ENCODE measurements around the gene PEX6.
"Not testable (repeated sequence)": the region's sequence is repeated elsewhere in the genome, so short reads cannot be mapped to it uniquely, and the experiment has no call there.

The PEX6 gene

DNA sequence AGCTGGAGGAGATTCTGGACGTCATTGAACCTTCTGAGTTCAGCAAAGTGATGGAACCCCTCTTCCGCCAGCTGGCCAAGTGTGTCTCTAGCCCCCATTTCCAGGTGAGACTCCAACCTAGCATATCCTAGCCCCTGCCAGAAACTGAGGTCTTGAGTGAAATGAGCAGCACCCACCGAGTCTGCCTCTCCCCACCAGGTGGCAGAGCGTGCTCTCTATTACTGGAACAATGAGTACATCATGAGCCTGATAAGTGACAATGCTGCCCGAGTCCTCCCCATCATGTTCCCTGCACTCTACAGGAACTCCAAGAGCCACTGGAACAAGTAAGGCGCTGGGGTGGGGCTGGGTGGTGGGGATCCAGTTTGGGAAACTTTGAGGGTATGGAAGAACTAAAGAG is 30.1 kb upstream of the PEX6 start:
- DNase-seq (ENCODE audit: low spot score in 2 of 2) (no peak), ATAC-seq (no peak)
- H3K9me3 Mint-ChIP-seq, result no peaks in the 10 kb centered on the region
- peak overlapping the region; percentile 58 for H3K27ac Mint-ChIP-seq
- H3K36me3 Mint-ChIP-seq, result peaks cover 97% of the 10 kb centered on the region
- H3K4me1 Mint-ChIP-seq, result peaks cover 27% of the 10 kb centered on the region
- no peak overlapping the region for H3K4me3 Mint-ChIP-seq

DNA sequence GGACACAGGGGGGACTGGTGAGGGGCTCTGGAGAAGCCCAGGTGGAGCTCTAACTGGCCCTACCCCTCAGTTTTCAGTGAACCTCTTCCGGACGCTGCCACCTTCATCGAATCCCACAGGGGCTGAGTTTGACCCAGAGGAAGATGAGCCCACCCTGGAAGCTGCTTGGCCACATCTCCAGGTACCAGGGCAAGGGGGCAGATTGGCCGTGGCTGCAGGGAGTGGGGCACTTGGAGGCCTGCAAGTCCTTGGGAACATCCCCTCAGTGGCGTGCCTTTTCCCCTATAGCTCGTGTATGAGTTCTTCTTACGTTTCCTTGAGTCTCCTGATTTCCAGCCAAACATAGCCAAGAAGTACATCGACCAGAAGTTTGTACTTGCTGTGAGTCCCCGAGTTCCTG is 28.1 kb upstream of the PEX6 start:
- Mint-ChIP-seq H3K27ac (peak overlapping the region; percentile 58), H3K36me3 (peaks cover 87% of the 10 kb centered on the region)

DNA sequence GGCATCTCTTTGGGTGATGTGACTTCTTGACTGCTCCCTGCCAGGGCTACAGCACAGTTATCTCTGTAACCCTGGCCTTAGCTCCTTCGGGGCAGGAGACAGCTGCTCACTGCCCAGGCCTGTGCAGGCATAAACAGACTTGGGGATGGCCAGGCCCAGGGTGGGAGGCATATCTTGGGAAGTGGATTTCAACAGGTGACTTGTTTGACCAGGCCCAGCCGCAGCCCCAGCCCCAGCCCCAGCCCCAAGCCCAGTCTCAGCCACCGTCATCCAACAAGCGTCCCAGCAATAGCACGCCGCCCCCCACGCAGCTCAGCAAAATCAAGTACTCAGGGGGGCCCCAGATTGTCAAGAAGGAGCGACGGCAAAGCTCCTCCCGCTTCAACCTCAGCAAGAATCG is 27.3 kb upstream of the PEX6 start:
- Mint-ChIP-seq H3K4me3 (no peak overlapping the region), H3K27ac (no peak overlapping the region), H3K4me1 (peaks cover under 1% of the 10 kb centered on the region), H3K36me3 (peaks cover 79% of the 10 kb centered on the region), H3K9me3 (no peaks in the 10 kb centered on the region)
- no peak for ATAC-seq
- DNase-seq (ENCODE audit: low spot score in 2 of 2), result no peak

More for the DNA sequence above, 28.1 kb upstream of the PEX6 start:
- H3K4me1 Mint-ChIP-seq, result peaks cover 10% of the 10 kb centered on the region
- no peak for ATAC-seq
- no peaks in the 10 kb centered on the region for H3K9me3 Mint-ChIP-seq
- DNase-seq (ENCODE audit: low spot score in 2 of 2), result no peak
- H3K4me3 Mint-ChIP-seq, result no peak overlapping the region

DNA sequence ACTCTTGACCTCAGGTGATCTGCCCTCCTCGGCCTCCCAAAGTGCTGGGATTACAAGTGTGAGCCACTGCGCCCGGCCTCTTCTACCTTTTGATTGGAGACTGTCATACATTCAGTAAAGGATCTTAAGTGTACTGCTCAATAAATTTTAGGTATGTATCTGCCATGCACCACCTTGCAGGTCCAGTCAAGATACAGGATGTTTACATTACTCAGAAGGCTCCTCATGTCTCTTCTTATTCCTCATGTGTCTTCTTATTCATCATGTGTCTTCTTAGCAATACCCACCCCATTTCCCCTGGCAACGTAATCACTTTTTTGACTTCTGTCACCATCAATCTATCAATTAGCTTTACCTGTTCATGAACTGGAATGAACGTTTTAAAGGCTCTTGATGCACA is 26.9 kb upstream of the PEX6 start:
- Mint-ChIP-seq H3K4me3 (no peak overlapping the region), H3K4me1 (no peaks in the 10 kb centered on the region), H3K27ac (no peak overlapping the region), H3K36me3 (peaks cover 75% of the 10 kb centered on the region), H3K9me3 (no peaks in the 10 kb centered on the region)
- DNase-seq (ENCODE audit: low spot score in 2 of 2) (no peak), ATAC-seq (no peak)

DNA sequence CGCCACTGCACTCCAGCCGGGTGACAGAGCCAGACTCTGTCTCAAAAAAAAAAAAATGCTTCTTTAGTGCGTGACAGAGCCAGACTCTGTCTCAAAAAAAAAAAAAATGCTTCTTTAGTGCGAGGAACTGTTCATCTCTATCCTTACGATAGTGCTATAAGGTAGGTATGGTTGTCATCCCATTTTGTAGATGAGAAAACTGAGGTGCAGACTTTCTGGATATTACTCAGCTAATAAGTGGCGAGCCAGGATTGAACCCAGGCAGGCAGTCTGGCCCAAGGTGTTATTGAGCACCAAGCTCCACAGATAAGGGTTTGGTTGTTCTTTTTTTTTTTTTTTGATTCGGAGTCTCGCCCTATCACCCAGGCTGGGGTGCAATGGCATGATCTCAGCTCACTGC is 22.9 kb upstream of the PEX6 start:
- Mint-ChIP-seq H3K36me3 (peaks cover 38% of the 10 kb centered on the region), H3K4me3 (no peak overlapping the region), H3K9me3 (no peaks in the 10 kb centered on the region), H3K27ac (no peak overlapping the region), H3K4me1 (no peaks in the 10 kb centered on the region)
- DNase-seq (ENCODE audit: low spot score in 2 of 2) (no peak), ATAC-seq (no peak)

DNA sequence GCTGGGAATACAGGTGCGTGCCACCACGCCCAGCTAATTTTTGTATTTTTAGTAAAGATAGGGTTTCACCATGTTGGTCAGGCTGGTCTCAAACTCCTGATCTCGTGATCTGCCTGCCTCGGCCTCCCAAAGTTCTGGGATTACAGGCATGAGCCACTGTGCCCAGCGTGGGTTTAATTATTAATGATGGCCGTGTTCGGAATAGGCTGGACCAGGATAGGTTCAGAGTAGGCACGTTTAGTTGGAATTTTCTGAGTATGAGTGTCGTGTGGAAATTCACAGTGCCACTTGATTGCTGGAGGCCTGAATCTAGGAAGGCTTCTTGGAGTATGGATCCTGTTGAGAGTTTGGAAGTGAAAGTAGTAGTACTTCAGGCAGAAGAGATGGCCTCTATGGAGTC is 19.2 kb upstream of the PEX6 start:
- H3K27ac Mint-ChIP-seq; DNase-seq (ENCODE audit: low spot score in 2 of 2); H3K9me3 Mint-ChIP-seq; H3K4me1 Mint-ChIP-seq; H3K4me3 Mint-ChIP-seq; ATAC-seq: not testable (repeated sequence)
- peaks cover 11% of the 10 kb centered on the region for H3K36me3 Mint-ChIP-seq

DNA sequence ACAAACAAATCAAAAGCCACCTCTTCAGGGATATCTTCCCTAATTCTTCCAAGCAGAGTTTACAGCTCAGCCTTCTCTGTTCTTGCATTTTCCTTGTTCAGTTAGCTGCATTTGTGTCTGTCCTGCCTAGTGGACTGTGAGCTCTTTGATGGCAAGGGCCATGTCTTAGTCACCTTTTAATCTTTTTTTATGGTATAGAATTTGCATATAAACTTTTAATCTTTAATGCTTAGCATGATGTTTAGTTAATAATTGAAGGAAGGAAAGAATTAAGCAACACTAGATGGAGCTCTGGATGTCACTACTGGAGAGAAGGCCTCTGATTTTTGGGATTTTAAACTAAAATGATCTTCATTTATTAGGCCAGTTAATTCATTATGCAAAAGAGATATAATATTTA is 17.5 kb upstream of the PEX6 start:
- DNase-seq (ENCODE audit: low spot score in 2 of 2) (no peak), ATAC-seq (no peak)
- no peak overlapping the region for H3K4me3 Mint-ChIP-seq
- H3K36me3 Mint-ChIP-seq, result peaks cover 11% of the 10 kb centered on the region
- H3K9me3 Mint-ChIP-seq, result no peaks in the 10 kb centered on the region
- H3K27ac Mint-ChIP-seq, result no peak overlapping the region
- no peaks in the 10 kb centered on the region for H3K4me1 Mint-ChIP-seq

DNA sequence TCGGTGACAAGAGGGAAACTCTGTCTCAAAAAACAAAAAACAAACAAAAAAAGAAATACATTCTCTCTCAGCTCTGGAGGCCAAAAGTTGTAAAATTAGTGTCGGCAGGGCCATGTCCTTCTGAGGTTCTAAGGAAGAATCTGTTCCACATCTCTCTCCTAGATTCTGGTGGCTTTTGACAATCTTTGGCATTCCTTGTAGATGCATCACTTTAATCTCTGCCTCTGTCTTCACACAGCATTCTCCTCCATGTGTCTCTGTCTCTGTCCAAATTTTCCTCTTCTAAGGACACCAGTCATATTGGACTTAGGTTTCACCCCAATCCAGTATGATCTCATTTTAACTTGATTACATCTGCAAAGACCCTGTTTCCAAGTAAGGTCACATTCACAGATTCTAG is 14.5 kb upstream of the PEX6 start:
- peak overlapping the region; percentile 20 for H3K27ac Mint-ChIP-seq

DNA sequence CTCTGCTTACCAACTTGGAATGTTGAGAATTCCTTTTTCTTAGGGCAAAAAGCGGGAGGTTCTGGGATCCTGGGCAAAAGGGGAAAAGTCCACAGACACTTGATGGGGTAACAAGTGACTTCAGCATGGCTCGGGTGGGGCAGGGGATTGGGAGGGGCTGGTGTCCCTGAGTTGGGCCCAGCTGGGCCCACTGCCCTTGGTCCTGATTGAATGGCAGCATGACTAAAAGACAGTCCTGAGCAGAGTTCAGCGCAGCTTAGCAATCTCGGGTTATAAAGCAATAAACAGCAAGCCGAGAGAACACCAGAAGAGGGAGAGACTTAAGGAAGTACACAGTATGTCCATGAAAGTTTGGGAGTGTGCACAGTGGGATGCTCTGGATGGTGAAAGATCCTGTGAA is 10.9 kb upstream of the PEX6 start:
- no peak for ATAC-seq
- peak overlapping the region; percentile 60 for H3K27ac Mint-ChIP-seq
- H3K4me1 Mint-ChIP-seq, result peaks cover 40% of the 10 kb centered on the region

More for the DNA sequence above, 14.5 kb upstream of the PEX6 start:
- ATAC-seq (no peak), DNase-seq (ENCODE audit: low spot score in 2 of 2) (no peak)
- Mint-ChIP-seq H3K36me3 (peaks cover 35% of the 10 kb centered on the region), H3K9me3 (no peaks in the 10 kb centered on the region), H3K4me1 (peaks cover 6% of the 10 kb centered on the region), H3K4me3 (no peak overlapping the region)

DNA sequence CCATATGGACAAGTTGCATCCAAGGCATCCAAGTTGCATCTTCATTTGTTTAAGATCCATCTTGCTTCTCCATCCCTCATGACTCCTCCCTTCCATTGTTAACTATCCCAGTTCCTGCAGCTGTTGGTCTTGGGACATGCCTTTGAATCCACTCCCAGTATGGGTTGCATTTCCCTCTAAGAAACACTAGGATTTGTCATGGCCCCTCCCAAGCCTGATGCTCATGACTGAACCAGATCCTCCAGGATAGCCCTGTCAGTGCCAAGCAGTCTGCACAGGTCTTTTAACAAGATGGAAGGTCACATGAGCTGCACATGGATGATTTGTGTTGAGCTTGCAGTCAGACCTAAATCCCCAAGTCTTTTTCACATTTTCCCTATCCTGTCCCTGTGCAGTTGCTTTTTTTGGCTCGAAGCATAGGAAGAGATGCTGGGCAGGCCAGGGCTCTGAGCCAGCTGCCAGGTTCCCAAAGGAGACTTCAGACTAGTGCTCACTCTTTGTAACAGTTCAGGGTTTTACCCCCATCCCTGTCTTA is 9.6 kb upstream of the PEX6 start:
- ATAC-seq (no peak), DNase-seq (ENCODE audit: low spot score in 2 of 2) (no peak)
- Mint-ChIP-seq H3K36me3 (peaks cover 46% of the 10 kb centered on the region), H3K9me3 (no peaks in the 10 kb centered on the region), H3K4me1 (peaks cover 48% of the 10 kb centered on the region), H3K4me3 (no peak overlapping the region), H3K27ac (no peak overlapping the region)

More for the DNA sequence above, 10.9 kb upstream of the PEX6 start:
- Mint-ChIP-seq H3K36me3 (peaks cover 39% of the 10 kb centered on the region), H3K4me3 (no peak overlapping the region), H3K9me3 (no peaks in the 10 kb centered on the region)
- DNase-seq (ENCODE audit: low spot score in 2 of 2), result no peak

DNA sequence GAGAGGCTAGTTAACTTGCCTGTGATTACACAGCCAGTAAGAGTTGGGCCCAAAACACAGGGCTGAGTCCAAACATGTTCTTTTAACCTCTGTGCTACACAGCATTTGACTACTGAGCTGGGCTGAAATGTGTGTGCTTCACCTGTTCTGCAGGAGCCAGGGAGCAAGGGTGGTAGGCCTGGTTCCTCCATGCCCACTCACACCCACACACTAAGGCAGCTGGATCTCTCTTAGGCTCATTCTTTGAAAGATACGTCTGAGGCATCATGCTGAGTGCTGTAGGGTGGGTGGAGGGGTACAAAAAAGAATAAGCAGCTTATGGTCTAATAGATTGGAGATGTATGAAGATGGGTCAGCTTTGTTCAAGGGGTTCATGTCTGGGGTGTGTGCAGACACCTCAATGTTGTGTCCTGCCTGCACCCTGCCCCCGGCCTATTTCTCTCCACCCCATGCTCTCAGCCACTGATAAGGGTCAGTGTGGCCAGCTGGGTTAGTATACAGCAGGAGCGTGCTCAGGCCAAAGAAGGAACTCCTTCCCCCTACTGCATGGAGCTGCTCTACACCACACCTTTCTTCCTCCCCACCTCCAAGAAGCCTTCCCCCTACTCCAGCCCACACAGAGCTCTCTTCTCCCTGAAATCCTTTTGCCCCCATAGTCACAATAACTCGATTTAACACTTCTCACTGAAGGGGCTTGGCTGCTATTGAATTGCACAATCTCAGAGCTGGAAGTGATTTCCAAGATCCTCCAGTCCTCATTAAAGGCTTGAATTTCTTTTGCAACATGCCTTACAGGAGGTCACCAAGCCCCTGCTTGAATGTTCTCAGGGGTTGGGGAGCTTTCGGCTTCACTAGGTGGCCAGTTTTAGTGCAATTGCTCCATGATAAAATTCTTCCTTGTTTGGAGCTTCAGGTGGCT is 8.8 kb upstream of the PEX6 start:
- Mint-ChIP-seq H3K36me3 (peaks cover 43% of the 10 kb centered on the region), H3K27ac (peak overlapping the region; percentile 95), H3K4me3 (no peak overlapping the region), H3K4me1 (peaks cover 50% of the 10 kb centered on the region), H3K9me3 (no peaks in the 10 kb centered on the region)
- ATAC-seq (no peak), DNase-seq (ENCODE audit: low spot score in 2 of 2) (no peak)

DNA sequence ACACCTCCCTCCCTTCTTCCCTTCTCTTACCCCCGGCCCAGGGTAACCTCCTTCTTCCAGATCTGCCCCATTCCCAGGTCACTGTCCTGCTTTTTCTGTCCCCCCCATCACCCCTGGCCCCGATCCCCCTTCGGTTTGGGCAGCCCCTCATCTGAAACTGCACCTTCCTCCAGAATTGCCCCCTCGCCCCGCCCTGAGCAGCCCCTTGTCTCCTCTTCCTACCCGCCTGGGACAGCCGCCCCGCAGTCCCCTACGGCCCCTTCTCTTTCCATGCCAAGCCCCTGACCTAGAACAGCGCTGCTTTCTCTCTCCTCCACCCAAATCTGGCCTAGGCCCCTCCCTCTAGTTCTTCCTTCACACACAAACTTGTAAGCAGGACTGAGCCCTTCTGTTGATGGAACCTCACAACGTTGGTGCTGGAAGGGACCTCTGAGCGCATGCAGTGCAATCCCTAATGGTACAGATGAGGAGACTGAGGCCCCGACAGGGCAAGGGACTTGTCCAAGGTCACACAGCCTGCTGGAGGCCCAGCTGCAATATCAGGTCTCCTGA is 6.0 kb upstream of the PEX6 start:
- peaks cover 51% of the 10 kb centered on the region for H3K4me1 Mint-ChIP-seq
- H3K27ac Mint-ChIP-seq, result peak overlapping the region; percentile 95
- peaks cover 23% of the 10 kb centered on the region for H3K36me3 Mint-ChIP-seq
- H3K9me3 Mint-ChIP-seq, result no peaks in the 10 kb centered on the region
- H3K4me3 Mint-ChIP-seq, result peak overlapping the region; percentile 98
- ATAC-seq (no peak), DNase-seq (ENCODE audit: low spot score in 2 of 2) (peak; percentile 5 to 59)

DNA sequence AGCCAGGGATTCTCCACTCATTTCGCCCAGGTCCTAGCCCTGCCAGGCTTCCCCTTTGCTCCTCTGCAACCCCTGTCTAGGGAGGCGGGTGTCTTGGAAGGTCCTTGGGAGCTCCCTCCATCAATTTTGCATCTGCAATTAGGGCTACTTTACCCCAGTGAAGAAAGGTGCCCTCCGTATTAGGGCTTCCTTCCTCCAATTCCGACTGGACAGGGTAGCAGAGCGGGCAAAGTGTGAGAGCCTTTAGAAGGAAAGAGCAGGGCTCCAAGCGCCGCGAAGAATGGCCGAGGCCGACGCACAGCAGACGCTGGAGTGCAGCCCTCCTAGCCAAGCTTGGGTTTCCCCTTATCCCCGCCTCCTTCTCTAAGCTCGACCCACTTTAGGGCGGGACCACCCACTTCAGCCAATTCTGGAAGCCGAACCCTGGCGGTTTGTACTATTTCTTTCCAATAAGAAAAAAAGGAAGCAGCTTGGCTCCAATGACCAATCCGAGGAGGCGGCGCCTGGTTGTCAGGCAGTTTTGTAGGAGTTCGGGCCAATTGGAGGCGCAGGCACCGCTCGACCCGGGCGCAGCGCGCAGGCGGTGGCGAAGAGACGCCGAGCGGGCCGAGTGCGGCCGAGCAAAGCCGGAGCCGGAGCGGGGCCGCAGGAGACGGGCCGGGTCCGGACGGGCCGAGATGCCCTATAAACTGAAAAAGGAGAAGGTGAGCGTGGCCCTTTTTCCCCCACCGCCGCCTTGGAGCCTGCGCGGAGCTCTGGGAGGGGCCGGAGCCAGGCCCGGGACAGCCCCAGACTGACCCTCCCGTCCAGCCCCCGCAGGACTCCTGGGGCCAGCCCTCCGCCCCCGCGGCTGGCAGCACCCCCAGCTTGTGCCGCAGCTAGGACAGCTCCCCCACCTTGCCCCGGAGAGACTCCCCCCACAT is 5.3 kb upstream of the PEX6 start, which contains the start of gene PPP2R5D:
Gene PPP2R5D (plus strand): TSS at position 570 of the 923 bp plus-strand sequence. CDS start 108 bp downstream, at position 678.
- peak; percentile 94 for ATAC-seq
- H3K4me3 Mint-ChIP-seq, result peak within 1 kb of the TSS; percentile 98
- H3K36me3 Mint-ChIP-seq, result peaks cover 17% of the 10 kb centered on the region
- H3K27ac Mint-ChIP-seq, result peak within 1 kb of the TSS; percentile 95
- H3K4me1 Mint-ChIP-seq, result peaks cover 59% of the 10 kb centered on the region
- no peaks in the 10 kb centered on the region for H3K9me3 Mint-ChIP-seq
- DNase-seq (ENCODE audit: low spot score in 2 of 2), result peak; percentile 78 to 96

DNA sequence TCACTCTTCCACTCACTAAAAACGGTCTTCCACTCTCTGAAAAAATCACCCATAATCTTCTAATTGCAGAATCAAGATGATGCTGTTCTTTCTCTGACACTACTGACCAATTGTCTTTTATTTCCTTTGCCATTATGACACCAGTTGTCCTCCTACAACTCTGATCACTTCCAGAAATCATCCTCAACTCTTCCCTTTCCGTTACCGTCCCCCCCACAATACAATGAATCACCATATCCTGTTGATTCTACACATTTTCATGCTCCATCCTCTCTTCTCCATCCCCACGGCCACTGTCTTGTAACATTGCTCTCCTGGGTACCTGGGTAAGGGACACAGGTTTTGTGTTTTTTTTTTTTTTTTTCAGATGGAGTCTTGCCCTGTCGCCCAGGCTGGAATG is 2.9 kb upstream of the PEX6 start:
- peak overlapping the region; percentile 20 for H3K27ac Mint-ChIP-seq
- peaks cover 51% of the 10 kb centered on the region for H3K4me1 Mint-ChIP-seq
- H3K9me3 Mint-ChIP-seq, result no peaks in the 10 kb centered on the region
- ATAC-seq (no peak), DNase-seq (ENCODE audit: low spot score in 2 of 2) (no peak)
- peaks cover 35% of the 10 kb centered on the region for H3K36me3 Mint-ChIP-seq
- no peak overlapping the region for H3K4me3 Mint-ChIP-seq
